Thoracic aorta (tissue), 2 donors: ENCODE results near the gene NUDCD3. TPM values are rescaled to one million over a fixed set of nuclear protein-coding genes. Genes with fewer than 3 reads are reported as not detected.
A peak's percentile ranks its signal among the peaks of the same experiment; 100 is the strongest.

Experiments
- ATAC-seq: fragments of 150-250 bp; one replicate; pipeline ENCODE4 v1.8.0; 2017; ENCODE audit warnings: low read depth; ENCODE audit not compliant: insufficient number of reproducible peaks, low FRiP score
- DNase-seq: peaks from one replicate; pipeline ENCODE4 v3.0.0-alpha.2; 2020; ENCODE audit warnings: low spot score
- H3K27ac ChIP-seq, 2 donors: fragments of 200-600 bp; sonication (generic); 1 replicate in 1 of 2; 2 replicates in 1 of 2; pipeline ENCODE4 v1.5.1; 2016; ENCODE audit warnings: mild to moderate bottlenecking in 2 of 2, moderate library complexity in 2 of 2
- H3K27me3 ChIP-seq: fragments of 200-600 bp; sonication (generic); replicated peaks from 2 replicates; pipeline ENCODE4 v1.6.0; 2016; ENCODE audit warnings: mild to moderate bottlenecking; ENCODE audit not compliant: insufficient read depth
- H3K36me3 ChIP-seq: fragments of 200-600 bp; sonication (generic); one replicate; pipeline ENCODE4 v1.5.1; 2016
- H3K4me1 ChIP-seq, 2 donors: fragments of 200-600 bp; sonication (generic); 1 replicate in 1 of 2; 2 replicates in 1 of 2; pipeline versions ENCODE4 v1.5.1 to v1.6.0; 2016; ENCODE audit warnings: low read depth in 2 of 2, mild to moderate bottlenecking in 1 of 2; ENCODE audit not compliant: control insufficient read depth in 1 of 2
- H3K4me3 ChIP-seq: fragments of 200-600 bp; sonication (generic); 2 replicates; pipeline ENCODE4 v1.5.1; 2016; ENCODE audit warnings: mild to moderate bottlenecking
- H3K9me3 ChIP-seq: fragments of 200-600 bp; sonication (generic); 2 replicates; pipeline ENCODE4 v1.5.1; 2016
- CTCF ChIP-seq: fragments of 200-600 bp; sonication (generic); IDR thresholded peaks from one replicate; pipeline ENCODE4 v1.5.1; 2019; ENCODE audit warnings: antibody characterized with exemption
- total RNA-seq, 2 donors: library from RNA; depleted of rRNA; stranded (reverse); fragments of >200 nt; gene quantifications; one replicate each; pipeline versions ENCODE4 v1.1.0 to v1.2.3, GENCODE V29; 2016

Gene NUDCD3
- total RNA-seq, 2 donors from 2014 or later = 57.0 to 64.5 TPM

GRCh38 chr7:44445986-44446671 lies 44.3 kb downstream of the NUDCD3 start:
- H3K27ac ChIP-seq = peak overlapping the region; percentile 12 to 55
- peaks cover 30 to 60% of the 10 kb centered on the region in 2 donors for H3K4me1 ChIP-seq
- H3K4me3 ChIP-seq = no peak overlapping the region
- H3K27me3 ChIP-seq = no peaks in the 10 kb centered on the region
- H3K9me3 ChIP-seq = no peaks in the 10 kb centered on the region
- ATAC-seq (no peak), DNase-seq (no peak)
- TF ChIP-seq CTCF = no peak
- H3K36me3 ChIP-seq = no peaks in the 10 kb centered on the region

GRCh38 chr7:44441079-44441478 lies 49.4 kb downstream of the NUDCD3 start:
- Histone ChIP-seq H3K4me3 (no peak overlapping the region), H3K27ac (no peak overlapping the region), H3K4me1 (peaks cover 4 to 21% of the 10 kb centered on the region in 2 donors), H3K9me3 (no peaks in the 10 kb centered on the region), H3K36me3 (no peaks in the 10 kb centered on the region), H3K27me3 (no peaks in the 10 kb centered on the region)
- DNase-seq (no peak), ATAC-seq (no peak)
- no peak for TF ChIP-seq CTCF

- Histone ChIP-seq H3K4me1 (peaks cover 0 to 16% of the 10 kb centered on the region in 2 donors), H3K27ac (no peak overlapping the region), H3K27me3 (no peaks in the 10 kb centered on the region), H3K9me3 (no peaks in the 10 kb centered on the region), H3K36me3 (no peaks in the 10 kb centered on the region), H3K4me3 (no peak overlapping the region)
- TF ChIP-seq CTCF = no peak
- DNase-seq = no peak
- ATAC-seq = no peak
Observed at GRCh38 chr7:44440577-44441078, 49.8 kb downstream of the NUDCD3 start.

- Histone ChIP-seq H3K36me3 (no peaks in the 10 kb centered on the region), H3K4me1 (peaks cover 0 to 9% of the 10 kb centered on the region in 2 donors), H3K27ac (no peak overlapping the region), H3K27me3 (no peaks in the 10 kb centered on the region), H3K9me3 (no peaks in the 10 kb centered on the region), H3K4me3 (no peak overlapping the region)
- ATAC-seq (no peak), DNase-seq (no peak)
- TF ChIP-seq CTCF = no peak
Observed at GRCh38 chr7:44439926-44440325, 50.5 kb downstream of the NUDCD3 start.

- Histone ChIP-seq H3K9me3 (no peaks in the 10 kb centered on the region), H3K4me1 (peaks cover 0 to 17% of the 10 kb centered on the region in 2 donors), H3K36me3 (no peaks in the 10 kb centered on the region), H3K27me3 (no peaks in the 10 kb centered on the region), H3K4me3 (no peak overlapping the region), H3K27ac (no peak overlapping the region)
- TF ChIP-seq CTCF = no peak
- ATAC-seq (no peak), DNase-seq (no peak)
Observed at GRCh38 chr7:44438816-44439215, 51.6 kb downstream of the NUDCD3 start.
